Keratinocyte (primary cell): ENCODE data around the gene HOXB8. TPM values are rescaled to one million over a fixed set of nuclear protein-coding genes. Genes with fewer than 3 reads are reported as not detected.

Experiments
- DNase-seq: peaks from one replicate; pipeline ENCODE4 v3.0.0-alpha.2; 2011; ENCODE audit warnings: low read depth, missing footprints, low spot score
- FAIRE-seq: peaks from 2 replicates; lab custom pipeline; 2011; peaks lifted over from hg19 to GRCh38; lab: Jason Lieb, UNC
- H2AFZ ChIP-seq: 2 replicates; pipeline ENCODE4 v1.6.0; 2012; ENCODE audit warnings: low read length, control low read depth, inconsistent platforms; ENCODE audit not compliant: control insufficient read depth
- H3K27ac ChIP-seq: 2 replicates; pipeline ENCODE4 v1.5.1; 2011; ENCODE audit warnings: low read length; ENCODE audit not compliant: control insufficient read depth, insufficient read depth
- H3K27me3 ChIP-seq: 3 replicates; pipeline ENCODE4 v1.6.0; 2011; ENCODE audit warnings: low read length; ENCODE audit not compliant: control insufficient read depth, insufficient read depth; ENCODE audit errors: extremely low read depth
- H3K36me3 ChIP-seq, 2 experiments: 2 replicates in 1 of 2; 3 replicates in 1 of 2; pipeline ENCODE4 v1.5.1; 2011; ENCODE audit warnings: low read length in 2 of 2, mild to moderate bottlenecking in 1 of 2; ENCODE audit not compliant: control insufficient read depth in 2 of 2, insufficient read depth in 2 of 2; ENCODE audit errors: extremely low read depth in 1 of 2
- H3K4me1 ChIP-seq: 3 replicates; pipeline ENCODE4 v1.5.1; 2011; ENCODE audit warnings: low read length; ENCODE audit not compliant: control insufficient read depth, insufficient read depth; ENCODE audit errors: extremely low read depth
- H3K4me2 ChIP-seq: 3 replicates; pipeline ENCODE4 v1.6.0; 2011; ENCODE audit warnings: low read depth, low read length; ENCODE audit not compliant: control insufficient read depth, insufficient read depth; ENCODE audit errors: extremely low read depth
- H3K4me3 ChIP-seq, 3 experiments: fragments of 200-600 bp in 1 of 3; sonication (generic) in 1 of 3; 2 replicates in 2 of 3; 3 replicates in 1 of 3; pipeline ENCODE4 v1.5.1; 2011 to 2016; ENCODE audit warnings: low read length in 3 of 3, mild to moderate bottlenecking in 3 of 3, control low read depth in 2 of 3, inconsistent platforms in 1 of 3, low read depth in 1 of 3, mixed read lengths in 1 of 3, mixed run types in 1 of 3, moderate library complexity in 1 of 3; ENCODE audit not compliant: control insufficient read depth in 2 of 3, insufficient read depth in 2 of 3; ENCODE audit errors: extremely low read depth in 1 of 3
- H3K79me2 ChIP-seq: 2 replicates; pipeline ENCODE4 v1.6.0; 2012; ENCODE audit warnings: low read length; ENCODE audit not compliant: control insufficient read depth, insufficient read depth
- H3K9ac ChIP-seq: 3 replicates; pipeline ENCODE4 v1.6.0; 2011; ENCODE audit warnings: low read length; ENCODE audit not compliant: control insufficient read depth, insufficient read depth; ENCODE audit errors: extremely low read depth
- H3K9me1 ChIP-seq: 3 replicates; pipeline ENCODE4 v1.6.0; 2011; ENCODE audit warnings: low read length; ENCODE audit not compliant: control insufficient read depth, insufficient read depth; ENCODE audit errors: extremely low read depth
- H3K9me3 ChIP-seq: 2 replicates; pipeline ENCODE4 v1.5.1; 2012; ENCODE audit warnings: low read depth, low read length; ENCODE audit not compliant: control insufficient read depth
- H4K20me1 ChIP-seq: 3 replicates; pipeline ENCODE4 v1.6.0; 2011; ENCODE audit warnings: low read length; ENCODE audit not compliant: control insufficient read depth, insufficient read depth; ENCODE audit errors: extremely low read depth
- CTCF ChIP-seq, 3 experiments: IDR thresholded peaks in 1 of 3; conservative IDR thresholded peaks in 1 of 3; optimal IDR thresholded peaks in 1 of 3; 2 replicates in 2 of 3; 3 replicates in 1 of 3; pipeline versions ENCODE3 to v1.5.1; 2011; ENCODE audit warnings: low read length in 3 of 3, mild to moderate bottlenecking in 3 of 3, moderate library complexity in 2 of 3, control low read depth in 1 of 3, inconsistent platforms in 1 of 3; ENCODE audit not compliant: insufficient read depth in 2 of 3; ENCODE audit errors: extremely low read depth in 1 of 3
- EZH2 ChIP-seq: IDR thresholded peaks from one replicate; pipeline ENCODE4 v1.6.1; 2012; ENCODE audit warnings: inconsistent platforms, mild to moderate bottlenecking, low read length, moderate library complexity
- dilution Hi-C: fragments of 300-500 bp; cut with MboI; formaldehyde crosslinking; loops from one replicate; pipeline ENCODE4 v1.7.0; 2020; ENCODE audit warnings: low sequenced_read_pairs; ENCODE audit not compliant: extremely low pct_ligation_motif_present
- polyA plus RNA-seq, 5 experiments: library from polyadenylated mRNA; depleted of rRNA in 3 of 5; stranded (reverse) in 3 of 5; stranded (forward) in 1 of 5; unstranded in 1 of 5; fragments of >200 nt; gene quantifications; 1 replicate in 1 of 5; 2 replicates in 3 of 5; 3 replicates in 1 of 5; pipeline versions ENCODE4 v1.2.1 to v1.2.3, GENCODE V29; 2011 to 2012; ENCODE audit warnings: missing spikeins in 2 of 5, low read depth in 1 of 5, low replicate concordance in 1 of 5

The HOXB8 gene
- polyA plus RNA-seq, 1 donor (not counting 4 experiments of a cell fraction or from before 2014, with no cell fraction given): not detected

DNA sequence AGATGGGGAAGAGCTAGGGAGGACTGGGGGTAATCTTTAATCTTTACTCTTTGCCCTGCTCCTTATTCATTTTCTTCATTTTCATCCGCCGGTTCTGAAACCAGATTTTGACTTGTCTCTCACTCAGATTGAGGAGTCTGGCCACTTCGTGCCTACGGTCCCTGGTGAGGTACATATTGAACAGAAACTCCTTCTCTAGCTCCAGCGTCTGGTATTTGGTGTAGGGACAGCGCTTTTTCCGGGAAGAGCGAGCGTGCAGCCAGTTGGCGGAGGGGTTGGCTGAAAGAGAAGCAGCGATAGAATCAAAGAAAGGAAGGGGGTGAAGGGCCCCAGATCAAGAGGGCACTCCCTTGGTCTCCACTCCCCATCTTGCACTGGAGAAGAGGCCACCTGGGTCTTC, 7.8 kb upstream of the HOXB8 start:
- no peak overlapping the region for H3K27ac ChIP-seq
- H3K4me3 ChIP-seq: no peak overlapping the region
- no peaks in the 10 kb centered on the region for H4K20me1 ChIP-seq
- dilution Hi-C loops: no loop called here
- no peak overlapping the region for H3K4me2 ChIP-seq
- H2AFZ ChIP-seq: no peak overlapping the region
- peaks cover 100% of the 10 kb centered on the region for H3K27me3 ChIP-seq
- H3K79me2 ChIP-seq: no peaks in the 10 kb centered on the region
- no peak overlapping the region for H3K9ac ChIP-seq
- no peaks in the 10 kb centered on the region for H3K9me3 ChIP-seq
- H3K9me1 ChIP-seq: no peaks in the 10 kb centered on the region
- FAIRE-seq: no peak
- no peak for TF ChIP-seq CTCF (optimal IDR thresholded peaks at IDR 0.05 in 1 of 3, IDR thresholded peaks at IDR 0.05 in 1 of 3, conservative IDR thresholded peaks at IDR 0.05 in 1 of 3; ENCODE audit: extremely low read depth in 1 of 3, insufficient read depth in 2 of 3, low read length in 3 of 3)
- TF ChIP-seq EZH2: peak; percentile 10
- peaks cover 3% of the 10 kb centered on the region for H3K4me1 ChIP-seq
- no peaks in the 10 kb centered on the region for H3K36me3 ChIP-seq
- no peak for DNase-seq

GRCh38 chr17:48621410-48622392, 6.6 kb upstream of the HOXB8 start:
- Histone ChIP-seq H3K36me3 (no peaks in the 10 kb centered on the region), H3K27ac (no peak overlapping the region), H3K4me2 (no peak overlapping the region), H3K79me2 (no peaks in the 10 kb centered on the region), H3K4me3 (no peak overlapping the region), H3K9ac (no peak overlapping the region), H3K9me3 (no peaks in the 10 kb centered on the region), H2AFZ (no peak overlapping the region), H4K20me1 (no peaks in the 10 kb centered on the region), H3K4me1 (peaks cover 3% of the 10 kb centered on the region), H3K9me1 (no peaks in the 10 kb centered on the region), H3K27me3 (peaks cover 100% of the 10 kb centered on the region)
- TF ChIP-seq CTCF (optimal IDR thresholded peaks at IDR 0.05 in 1 of 3, IDR thresholded peaks at IDR 0.05 in 1 of 3, conservative IDR thresholded peaks at IDR 0.05 in 1 of 3; ENCODE audit: extremely low read depth in 1 of 3, insufficient read depth in 2 of 3, low read length in 3 of 3): no peak
- peak; percentile 81 for TF ChIP-seq EZH2
- dilution Hi-C loops: no loop called here
- FAIRE-seq (no peak), DNase-seq (no peak)
